Loucy (cell line): ENCODE measurements around the gene SGMS1.

Experiments
- H2AFZ ChIP-seq: fragments of 200-600 bp; sonication (generic); 2 replicates; pipeline ENCODE4 v1.6.0; 2016; ENCODE audit warnings: antibody characterized with exemption, mild to moderate bottlenecking, low read length, moderate library complexity
- H3F3A ChIP-seq: fragments of 200-600 bp; 2 replicates; pipeline ENCODE4 v1.6.0; 2016; ENCODE audit warnings: antibody characterized with exemption, low read depth, mild to moderate bottlenecking
- H3K27me3 ChIP-seq: fragments of 200-600 bp; sonication (generic); 2 replicates; pipeline ENCODE4 v1.6.1; 2014; ENCODE audit warnings: low read length, mild to moderate bottlenecking; ENCODE audit not compliant: insufficient read depth, poor library complexity, severe bottlenecking
- H3K36me3 ChIP-seq: fragments of 200-600 bp; sonication (generic); 2 replicates; pipeline ENCODE4 v1.6.1; 2016; ENCODE audit warnings: low read length; ENCODE audit not compliant: insufficient read depth
- H3K4me1 ChIP-seq: fragments of 200-600 bp; sonication (generic); 2 replicates; pipeline ENCODE4 v1.5.1; 2014; ENCODE audit warnings: low read length, mild to moderate bottlenecking; ENCODE audit not compliant: insufficient read depth, poor library complexity, severe bottlenecking
- H3K4me2 ChIP-seq: fragments of 200-600 bp; sonication (generic); 2 replicates; pipeline ENCODE4 v1.6.0; 2014; ENCODE audit warnings: antibody characterized with exemption, low read length, low read depth, mild to moderate bottlenecking; ENCODE audit not compliant: poor library complexity, severe bottlenecking
- H3K4me3 ChIP-seq: fragments of 200-600 bp; sonication (generic); 2 replicates; pipeline ENCODE4 v1.5.1; 2014; ENCODE audit warnings: low read length, mild to moderate bottlenecking, mixed read lengths; ENCODE audit not compliant: poor library complexity, severe bottlenecking
- H3K79me2 ChIP-seq: fragments of 200-600 bp; sonication (generic); 2 replicates; pipeline ENCODE4 v1.6.1; 2014; ENCODE audit warnings: low read length; ENCODE audit not compliant: insufficient read depth
- H3K9ac ChIP-seq: fragments of 200-600 bp; sonication (generic); 2 replicates; pipeline ENCODE4 v1.6.0; 2014; ENCODE audit warnings: mild to moderate bottlenecking, low read depth, low read length, moderate library complexity; ENCODE audit not compliant: poor library complexity, severe bottlenecking
- H3K9me2 ChIP-seq: fragments of 200-600 bp; sonication (generic); replicated peaks from 2 replicates; pipeline ENCODE4 v1.6.1; 2016; ENCODE audit warnings: low read depth, low read length, mixed read lengths
- H3K9me3 ChIP-seq: fragments of 200-600 bp; sonication (generic); 2 replicates; pipeline ENCODE4 v1.6.1; 2014; ENCODE audit warnings: mild to moderate bottlenecking, antibody characterized with exemption, low read length, low read depth; ENCODE audit not compliant: insufficient read depth
- H4K20me1 ChIP-seq: fragments of 200-600 bp; sonication (generic); 2 replicates; pipeline ENCODE4 v1.6.0; 2014; ENCODE audit warnings: antibody characterized with exemption, low read length, mild to moderate bottlenecking; ENCODE audit not compliant: insufficient read depth, poor library complexity, severe bottlenecking
- CTCF ChIP-seq: fragments of 200-600 bp; sonication (generic); conservative IDR thresholded peaks from 2 replicates; pipeline ENCODE4 v1.5.1; 2014; ENCODE audit warnings: mild to moderate bottlenecking, antibody characterized with exemption, low read length
- EZH2phosphoT487 ChIP-seq: fragments of 200-600 bp; IDR thresholded peaks from 2 replicates; pipeline ENCODE4 v1.6.1; 2018; ENCODE audit warnings: antibody characterized with exemption, mild to moderate bottlenecking, moderate library complexity, borderline replicate concordance

SGMS1 gene

GRCh38 chr10:50361946-50362345, 261.8 kb downstream of the SGMS1 start:
- Histone ChIP-seq H3K4me2 (no peak overlapping the region), H3K9me2 (no peaks in the 10 kb centered on the region), H3K9ac (no peak overlapping the region), H3F3A (no peaks in the 10 kb centered on the region), H3K4me3 (no peak overlapping the region), H3K4me1 (peaks cover 6% of the 10 kb centered on the region), H2AFZ (no peak overlapping the region), H3K9me3 (no peaks in the 10 kb centered on the region), H3K79me2 (no peaks in the 10 kb centered on the region), H3K27me3 (no peaks in the 10 kb centered on the region), H3K36me3 (no peaks in the 10 kb centered on the region), H4K20me1 (no peaks in the 10 kb centered on the region)
- TF ChIP-seq CTCF (no peak), EZH2phosphoT487 (no peak)

- Histone ChIP-seq H3K4me3 (no peak overlapping the region), H3K4me2 (no peak overlapping the region), H3K79me2 (no peaks in the 10 kb centered on the region), H3K9me2 (no peaks in the 10 kb centered on the region), H3K36me3 (no peaks in the 10 kb centered on the region), H4K20me1 (no peaks in the 10 kb centered on the region), H3K4me1 (peaks cover 6% of the 10 kb centered on the region), H2AFZ (no peak overlapping the region), H3K9ac (no peak overlapping the region), H3F3A (no peaks in the 10 kb centered on the region), H3K9me3 (no peaks in the 10 kb centered on the region), H3K27me3 (no peaks in the 10 kb centered on the region)
- no peak for TF ChIP-seq CTCF
- TF ChIP-seq EZH2phosphoT487 = no peak
Measured at GRCh38 chr10:50360077-50360850, 263.5 kb downstream of the SGMS1 start.

- Histone ChIP-seq H3F3A (no peaks in the 10 kb centered on the region), H3K4me3 (no peak overlapping the region), H3K9me3 (no peaks in the 10 kb centered on the region), H2AFZ (no peak overlapping the region), H3K9me2 (no peaks in the 10 kb centered on the region), H3K79me2 (no peaks in the 10 kb centered on the region), H3K36me3 (no peaks in the 10 kb centered on the region), H3K4me2 (no peak overlapping the region), H4K20me1 (no peaks in the 10 kb centered on the region), H3K4me1 (peaks cover 6% of the 10 kb centered on the region), H3K9ac (no peak overlapping the region), H3K27me3 (no peaks in the 10 kb centered on the region)
- no peak for TF ChIP-seq EZH2phosphoT487
- no peak for TF ChIP-seq CTCF
Measured at GRCh38 chr10:50358925-50359687, 264.6 kb downstream of the SGMS1 start.
